NB4 (cell line): ENCODE results near the gene TNFRSF25.
"Not testable (repeated sequence)": the region's sequence is repeated elsewhere in the genome, so short reads cannot be mapped to it uniquely, and the experiment has no call there.

Source experiments
- DNase-seq: peaks from one replicate; pipeline ENCODE4 v3.0.0; 2010; ENCODE audit warnings: low read depth
- H3K4me3 ChIP-seq: one replicate; pipeline ENCODE4 v1.5.1; 2011; ENCODE audit warnings: mild to moderate bottlenecking, low read depth, low read length, moderate library complexity
- CTCF ChIP-seq: IDR thresholded peaks from one replicate; pipeline ENCODE4 v1.5.1; 2012; ENCODE audit warnings: low read depth, low read length
- MAX ChIP-seq: IDR thresholded peaks from 2 replicates; pipeline ENCODE4 v1.6.1; 2011; ENCODE audit warnings: low read depth, low read length
- MYC ChIP-seq: IDR thresholded peaks from 2 replicates; pipeline ENCODE4 v1.6.1; 2011; ENCODE audit warnings: low read depth, low read length
- POLR2A ChIP-seq: IDR thresholded peaks from 2 replicates; pipeline ENCODE4 v1.6.1; 2011; ENCODE audit warnings: mild to moderate bottlenecking; ENCODE audit not compliant: insufficient read length; ENCODE audit errors: extremely low read depth

TNFRSF25 gene

GRCh38 chr1:6450943-6451373 is 15.0 kb downstream of the TNFRSF25 start:
- no peak for TF ChIP-seq POLR2A
- no peak for TF ChIP-seq MYC
- no peak for TF ChIP-seq CTCF
- no peak for TF ChIP-seq MAX

GRCh38 chr1:6450486-6450885 is 15.5 kb downstream of the TNFRSF25 start:
- not testable (repeated sequence) for DNase-seq, H3K4me3 ChIP-seq

More at GRCh38 chr1:6450943-6451373, 15.0 kb downstream of the TNFRSF25 start:
- no peak overlapping the region for H3K4me3 ChIP-seq
- DNase-seq: no peak

GRCh38 chr1:6450005-6450450 is 15.9 kb downstream of the TNFRSF25 start:
- DNase-seq: no peak
- TF ChIP-seq CTCF: no peak
- no peak for TF ChIP-seq MAX
- TF ChIP-seq MYC: no peak
- no peak for TF ChIP-seq POLR2A
- no peak overlapping the region for H3K4me3 ChIP-seq

- TF ChIP-seq CTCF (no peak), MYC (no peak)
- peak; percentile 57 for DNase-seq
Measured at GRCh38 chr1:6448749-6449631, 17.0 kb downstream of the TNFRSF25 start.

GRCh38 chr1:6447818-6448748 is 17.9 kb downstream of the TNFRSF25 start:
- DNase-seq: no peak
- TF ChIP-seq POLR2A (no peak), MYC (no peak), MAX (no peak), CTCF (no peak)
- no peak overlapping the region for H3K4me3 ChIP-seq

More at GRCh38 chr1:6448749-6449631, 17.0 kb downstream of the TNFRSF25 start:
- no peak overlapping the region for H3K4me3 ChIP-seq

DNA sequence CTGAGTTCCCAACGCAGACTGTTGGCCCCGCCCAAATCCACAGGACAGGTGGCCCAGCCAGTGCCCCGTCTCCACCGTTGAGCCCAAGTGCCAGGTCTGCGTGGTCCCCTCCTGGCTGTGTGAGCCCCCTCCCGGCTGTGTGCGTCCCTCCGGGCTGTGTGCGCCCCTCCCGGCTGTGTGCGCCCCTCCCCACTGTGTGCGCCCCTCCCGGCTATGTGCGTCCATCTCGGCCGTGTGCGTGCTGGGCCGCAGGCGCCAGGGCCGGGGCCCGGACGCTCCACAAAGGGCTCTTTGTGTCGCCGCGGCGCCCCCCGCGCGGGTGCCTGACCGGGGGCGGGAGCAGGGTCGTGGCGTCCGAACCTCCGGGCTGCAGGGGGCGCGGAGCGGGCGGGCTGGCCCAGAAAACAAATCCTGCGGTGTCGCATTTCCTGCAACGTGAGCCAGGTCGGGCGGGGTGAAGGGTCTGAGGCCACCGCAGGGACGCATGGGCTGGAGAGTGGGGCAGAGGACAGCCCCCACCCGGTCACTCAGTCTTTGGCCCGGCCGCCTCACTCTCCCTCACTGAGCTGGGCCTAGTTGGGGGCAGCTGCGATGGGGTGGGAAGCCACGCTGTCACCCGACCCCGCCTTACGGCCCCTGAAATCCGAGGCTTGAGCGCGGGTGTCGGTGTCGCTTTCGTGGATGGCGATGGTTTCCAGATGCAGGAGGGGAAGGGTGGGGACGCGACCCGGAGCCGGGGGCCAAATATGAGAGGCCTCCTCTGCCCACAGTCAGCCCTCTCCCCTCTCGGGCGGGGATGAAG is 18.8 kb downstream of the TNFRSF25 start:
- no peak for DNase-seq
- TF ChIP-seq MYC (no peak), CTCF (no peak), MAX (no peak), POLR2A (no peak)
- H3K4me3 ChIP-seq: no peak overlapping the region
